Measurements from ENCODE around the gene HPCA. TPM values are rescaled to one million over a fixed set of nuclear protein-coding genes. Genes with fewer than 3 reads are reported as not detected.
"Not testable (repeated sequence)": the region's sequence is repeated elsewhere in the genome, so short reads cannot be mapped to it uniquely, and the experiment has no call there.

HPCA gene
- total and polyA plus RNA-seq, 8 donors, result 0.16 to 0.61 (median 0.35) TPM; not detected in 1

GRCh38 chr1:32903991-32904785, 17.9 kb downstream of the HPCA start:
- Histone ChIP-seq H3K9me3 (no peaks in the 10 kb centered on the region), H3K27ac (no peak overlapping the region), H3K36me3 (no peaks in the 10 kb centered on the region), H3K27me3 (peaks cover 5 to 57% of the 10 kb centered on the region in 2 donors), H3K4me3 (no peak overlapping the region), H3K4me1 (peaks cover 7 to 11% of the 10 kb centered on the region in 2 donors)
- intact Hi-C loops (cut with DNase I), result no loop called here
- ATAC-seq (no peak), DNase-seq (no peak)
- TF ChIP-seq CTCF (IDR thresholded peaks at IDR 0.05), result no peak

GRCh38 chr1:32904797-32905196, 18.5 kb downstream of the HPCA start:
- ATAC-seq (no peak), DNase-seq (no peak)
- H3K27me3 ChIP-seq, result peaks cover 5 to 54% of the 10 kb centered on the region in 2 donors
- no peaks in the 10 kb centered on the region for H3K9me3 ChIP-seq
- no peaks in the 10 kb centered on the region for H3K36me3 ChIP-seq
- TF ChIP-seq CTCF (IDR thresholded peaks at IDR 0.05), result no peak
- H3K4me3 ChIP-seq, result no peak overlapping the region
- no peak overlapping the region for H3K27ac ChIP-seq
- peaks cover 7 to 11% of the 10 kb centered on the region in 2 donors for H3K4me1 ChIP-seq
- intact Hi-C loops (cut with DNase I), result no loop called here

- not testable (repeated sequence) for DNase-seq, H3K27ac ChIP-seq
Observed at GRCh38 chr1:32905588-32905987, 19.3 kb downstream of the HPCA start.

GRCh38 chr1:32906654-32907053, 20.4 kb downstream of the HPCA start:
- intact Hi-C loops (cut with DNase I), result no loop called here

More at GRCh38 chr1:32905588-32905987, 19.3 kb downstream of the HPCA start:
- H3K4me1 ChIP-seq; intact Hi-C loops (cut with DNase I); H3K36me3 ChIP-seq; ATAC-seq; H3K9me3 ChIP-seq; H3K4me3 ChIP-seq: not testable (repeated sequence)
- H3K27me3 ChIP-seq, result peaks cover 4 to 47% of the 10 kb centered on the region in 2 donors

GRCh38 chr1:32907435-32907834, 21.1 kb downstream of the HPCA start:
- no peak for ATAC-seq

More at GRCh38 chr1:32906654-32907053, 20.4 kb downstream of the HPCA start:
- H3K27ac ChIP-seq, result no peak overlapping the region
- no peak overlapping the region for H3K4me3 ChIP-seq
- ATAC-seq (no peak), DNase-seq (no peak)
- H3K36me3 ChIP-seq, result no peaks in the 10 kb centered on the region
- H3K27me3 ChIP-seq, result peaks cover 0 to 37% of the 10 kb centered on the region in 2 donors
- no peak for TF ChIP-seq CTCF (IDR thresholded peaks at IDR 0.05)
- no peaks in the 10 kb centered on the region for H3K9me3 ChIP-seq
- H3K4me1 ChIP-seq, result no peaks in the 10 kb centered on the region

More at GRCh38 chr1:32907435-32907834, 21.1 kb downstream of the HPCA start:
- Histone ChIP-seq H3K4me1 (no peaks in the 10 kb centered on the region), H3K27ac (no peak overlapping the region), H3K9me3 (no peaks in the 10 kb centered on the region), H3K36me3 (no peaks in the 10 kb centered on the region), H3K4me3 (no peak overlapping the region), H3K27me3 (peaks cover 0 to 29% of the 10 kb centered on the region in 2 donors)
- intact Hi-C loops (cut with DNase I), result no loop called here
- DNase-seq, result no peak
- TF ChIP-seq CTCF (IDR thresholded peaks at IDR 0.05), result no peak

All from left lung (tissue), 10 donors.